HG03066 (cell line): ENCODE measurements around the gene CCNI.

Source experiments
- ATAC-seq: cut with Tn5 transposase; IDR thresholded peaks from one replicate; pipeline ENCODE4 v1.9.1; 2021; ENCODE audit warnings: low read depth; ENCODE audit not compliant: unreplicated experiment

CCNI gene

GRCh38 chr4:77009511-77010115, 66.2 kb downstream of the CCNI start:
- ATAC-seq: no peak

DNA sequence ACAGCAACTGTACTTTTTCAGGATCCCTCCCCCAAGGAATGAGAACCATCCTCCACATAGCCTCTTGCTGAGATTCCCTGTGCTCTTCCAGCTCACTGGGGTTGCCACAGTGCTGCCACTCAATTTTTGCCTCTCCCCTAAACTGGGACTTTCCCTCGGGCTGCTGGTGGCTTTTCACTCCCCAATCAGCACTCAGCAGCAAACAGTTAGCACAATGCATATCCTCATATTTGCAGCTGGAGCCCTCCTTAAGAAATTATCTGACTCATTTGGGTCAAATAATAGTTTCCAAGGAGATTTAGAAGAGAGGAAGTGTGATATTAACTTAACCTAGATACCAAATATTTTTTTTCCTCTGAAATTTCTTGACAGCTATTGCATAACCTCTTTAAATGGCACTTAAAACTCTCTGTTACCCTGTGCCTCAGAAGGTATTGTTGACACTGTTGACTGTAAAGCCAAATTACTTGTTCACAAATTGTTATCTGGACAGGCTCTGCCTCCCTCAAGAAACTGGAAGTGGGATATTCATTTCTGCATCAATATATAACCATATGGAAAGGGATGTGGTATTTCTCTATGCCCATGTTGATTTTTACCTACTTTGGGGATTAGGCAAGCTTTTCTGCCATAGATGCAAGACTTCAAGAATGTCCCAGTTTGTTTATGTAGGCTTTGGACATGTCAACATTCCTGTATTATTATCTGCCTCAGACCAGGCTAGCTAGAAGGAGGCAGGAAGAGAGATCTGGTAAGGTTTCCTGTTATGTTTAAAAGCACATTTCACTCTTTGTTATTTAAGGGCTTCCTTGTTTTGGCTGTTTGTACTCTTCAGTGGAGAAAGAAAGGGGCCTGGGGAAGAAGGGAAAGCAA, 68.2 kb downstream of the CCNI start:
- ATAC-seq: peak; percentile 88

GRCh38 chr4:77006753-77007353, 68.9 kb downstream of the CCNI start:
- ATAC-seq: no peak

DNA sequence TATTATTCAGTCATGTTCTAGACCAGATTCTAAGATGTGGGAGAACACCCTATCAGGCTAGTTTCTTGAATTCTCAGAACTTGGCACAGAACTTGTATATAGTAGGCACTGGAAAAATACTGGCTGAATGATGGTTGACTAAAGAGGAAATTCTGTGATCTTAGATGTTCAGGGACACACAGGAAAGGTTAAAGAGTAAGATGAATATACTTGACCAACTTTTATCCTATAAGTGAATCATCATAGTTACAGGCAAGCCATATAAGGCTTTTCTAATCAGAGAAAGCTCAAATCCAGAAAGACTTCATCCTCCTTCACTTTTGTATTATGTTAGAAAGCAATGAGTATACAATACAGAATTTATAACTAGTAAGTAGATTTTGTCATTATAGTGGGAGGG, 72.4 kb downstream of the CCNI start:
- ATAC-seq: no peak

DNA sequence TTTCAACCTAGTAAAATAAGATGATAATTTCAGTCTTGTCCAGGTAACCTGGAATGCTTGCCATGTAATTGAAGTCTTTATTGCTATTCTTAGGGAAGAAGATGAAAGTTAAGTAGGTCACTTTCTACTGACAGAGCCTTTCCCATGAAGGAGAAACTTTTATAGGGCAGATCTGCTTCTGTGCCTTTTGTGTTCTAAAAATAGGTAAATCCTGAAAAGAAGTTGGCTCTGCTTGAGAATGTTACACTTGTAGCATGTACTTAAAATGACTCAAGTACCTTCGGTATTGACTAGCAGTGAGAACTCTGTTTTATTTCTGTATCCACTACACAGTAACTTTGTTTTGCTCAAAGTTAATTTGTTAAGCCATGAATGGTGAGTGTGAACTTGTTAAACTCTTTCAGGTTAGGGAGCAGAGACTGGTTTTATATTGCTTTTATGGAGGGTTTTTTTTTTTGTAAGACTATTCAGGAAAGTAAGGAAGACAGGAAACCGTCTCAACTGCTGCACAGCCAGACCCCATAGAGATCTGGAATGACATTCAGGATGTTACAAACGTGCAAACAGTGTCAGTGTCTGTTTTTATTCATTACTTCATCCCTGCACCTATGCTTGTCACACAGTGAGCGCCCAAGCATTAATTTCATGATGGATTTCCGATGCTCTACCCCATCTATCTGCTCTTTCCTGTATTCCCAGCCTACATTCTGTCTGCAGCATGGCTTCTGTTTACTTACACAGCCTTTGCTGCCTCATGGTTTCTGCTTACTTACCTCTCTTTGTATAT, 73.3 kb downstream of the CCNI start:
- no peak for ATAC-seq

- no peak for ATAC-seq
Observed at GRCh38 chr4:77001907-77002306, 73.9 kb downstream of the CCNI start.

DNA sequence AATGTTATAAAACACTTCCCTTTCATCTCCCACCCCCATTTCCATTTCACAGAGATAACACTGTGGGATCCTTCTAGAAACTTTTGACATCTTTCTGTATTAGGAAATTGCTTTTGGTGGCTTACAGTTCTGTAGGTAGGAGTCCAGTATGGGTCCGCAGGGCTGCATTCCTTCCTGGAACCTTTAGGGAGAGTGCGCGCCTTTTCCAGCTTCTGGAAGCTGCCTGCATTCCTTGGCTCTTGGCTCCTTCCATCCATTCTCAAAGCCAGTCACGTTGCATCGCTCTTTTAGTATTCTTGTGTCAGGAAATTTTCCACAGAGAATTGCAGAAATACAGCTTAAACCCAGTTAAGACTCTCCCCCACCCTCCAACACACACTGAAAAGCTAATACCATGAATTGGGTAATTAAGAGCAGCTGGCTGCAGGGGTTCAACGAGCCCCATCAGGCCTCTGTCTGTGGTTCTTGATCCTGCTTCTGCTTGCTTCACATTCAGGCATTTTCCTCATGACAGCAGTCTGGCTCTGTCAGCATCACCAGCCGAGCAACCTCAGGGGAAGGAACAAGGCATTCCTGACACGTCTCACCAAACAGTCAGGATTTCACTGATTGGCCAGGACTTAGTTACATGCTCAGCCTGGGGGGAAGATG, 77.4 kb downstream of the CCNI start:
- ATAC-seq: no peak

DNA sequence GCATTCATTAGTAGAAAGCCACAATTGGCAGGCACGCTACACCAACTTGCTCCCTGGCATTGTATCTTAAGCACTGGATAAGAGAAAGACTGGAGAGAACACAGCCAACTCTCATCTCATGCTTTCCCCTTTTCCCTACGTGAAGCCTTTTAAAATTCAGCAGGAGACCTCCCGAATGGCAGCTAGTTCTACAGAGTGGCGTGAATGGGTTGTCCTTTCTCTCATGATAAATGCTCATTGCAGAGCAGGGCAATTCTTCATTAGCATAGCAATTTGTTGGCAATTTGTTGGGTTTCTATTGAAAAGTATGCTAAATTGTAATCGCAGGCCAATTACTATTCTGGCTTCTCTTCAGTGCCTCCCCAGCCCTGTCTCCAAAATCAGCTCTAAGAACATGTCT, 78.3 kb downstream of the CCNI start:
- no peak for ATAC-seq
